GM13976 (cell line): ENCODE measurements around the gene TCN2.

Experiments used
- DNase-seq: peaks from one replicate; pipeline ENCODE4 v3.0.0; 2012; ENCODE audit warnings: low spot score
- CTCF ChIP-seq: IDR thresholded peaks from 2 replicates; pipeline ENCODE4 v1.5.1; 2012; ENCODE audit warnings: borderline replicate concordance, mild to moderate bottlenecking; ENCODE audit not compliant: insufficient read depth; ENCODE audit errors: extremely low read depth, missing control alignments, control extremely low read depth
- in situ Hi-C: fragments of 300-500 bp; cut with MboI; formaldehyde crosslinking; loops from one replicate; pipeline ENCODE4 v1.12.0; 2022; ENCODE audit warnings: low sequenced_read_pairs, mixed read lengths, inconsistent platforms; ENCODE audit not compliant: unreplicated experiment

TCN2 gene

DNA sequence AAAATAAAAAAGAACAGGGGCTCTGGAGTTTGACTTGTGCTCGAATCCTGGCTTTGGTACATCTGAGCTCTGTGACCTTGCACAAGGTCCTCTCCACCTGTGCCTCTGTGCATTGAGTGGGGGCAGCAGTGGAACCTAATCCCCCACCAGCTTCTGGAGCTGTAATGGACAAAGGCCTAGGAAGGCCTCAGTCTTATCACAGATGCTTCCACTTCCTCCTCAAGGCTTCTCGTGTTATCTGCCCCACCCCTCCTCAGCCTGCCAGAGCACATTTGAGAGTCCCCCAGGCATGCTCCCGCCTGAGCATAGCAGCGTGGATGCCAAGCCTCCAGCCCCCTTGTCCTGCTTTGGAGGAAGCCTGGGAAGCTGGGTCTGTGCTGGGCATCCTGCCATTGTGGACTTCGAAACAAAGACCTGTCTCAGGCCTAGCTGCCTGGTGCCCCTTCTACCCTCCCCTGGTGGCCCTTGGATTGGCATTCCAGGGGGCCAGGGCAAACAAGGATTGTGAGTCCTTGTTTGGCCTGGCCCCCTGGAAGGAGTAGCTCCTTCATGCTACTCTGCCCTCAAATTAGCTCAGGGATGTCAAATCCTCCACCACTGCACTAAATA, 43.6 kb downstream of the TCN2 start:
- in situ Hi-C loops: no loop called here
- DNase-seq: no peak
- no peak for TF ChIP-seq CTCF

DNA sequence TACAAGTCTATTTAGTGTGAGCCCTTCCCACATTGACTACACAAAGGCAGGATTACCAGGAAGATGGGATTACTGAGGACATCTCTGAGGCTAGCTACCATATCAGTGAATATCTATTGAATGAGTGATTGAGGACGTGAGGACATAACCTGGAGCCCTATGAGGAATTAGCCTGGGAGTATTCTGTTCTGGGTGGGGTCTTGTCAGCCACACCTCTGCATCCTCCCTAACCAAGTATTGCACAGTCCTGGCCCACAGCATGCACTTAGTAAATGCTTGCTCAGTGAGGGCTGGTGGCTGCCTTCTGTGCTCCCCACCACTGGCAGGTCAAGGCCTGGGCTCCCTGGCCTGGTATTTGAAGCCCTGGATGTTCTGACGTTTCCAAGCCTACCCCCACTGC, 45.9 kb downstream of the TCN2 start:
- TF ChIP-seq CTCF: no peak
- in situ Hi-C loops: no loop called here
- DNase-seq: no peak

DNA sequence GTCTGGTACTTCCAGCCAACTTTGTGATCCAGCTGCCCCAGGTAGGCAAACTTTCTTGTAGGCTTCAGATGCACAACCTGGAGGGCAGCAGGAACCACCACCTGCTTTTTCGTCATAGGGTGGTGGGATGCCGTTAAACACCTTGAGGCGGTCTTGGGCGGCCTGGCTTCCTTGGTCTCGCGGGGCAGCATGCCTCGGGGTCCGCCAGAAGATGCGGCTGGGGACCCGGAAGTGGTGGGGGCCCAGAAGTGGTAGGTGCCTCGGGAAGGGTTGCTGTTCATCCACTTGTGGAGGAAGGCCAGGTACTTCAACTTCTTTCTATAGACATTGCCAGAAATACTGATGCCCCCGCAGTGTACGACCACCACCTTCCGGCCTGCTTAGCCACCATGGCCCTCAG, 47.4 kb downstream of the TCN2 start:
- in situ Hi-C loops: no loop called here
- DNase-seq: no peak
- no peak for TF ChIP-seq CTCF

DNA sequence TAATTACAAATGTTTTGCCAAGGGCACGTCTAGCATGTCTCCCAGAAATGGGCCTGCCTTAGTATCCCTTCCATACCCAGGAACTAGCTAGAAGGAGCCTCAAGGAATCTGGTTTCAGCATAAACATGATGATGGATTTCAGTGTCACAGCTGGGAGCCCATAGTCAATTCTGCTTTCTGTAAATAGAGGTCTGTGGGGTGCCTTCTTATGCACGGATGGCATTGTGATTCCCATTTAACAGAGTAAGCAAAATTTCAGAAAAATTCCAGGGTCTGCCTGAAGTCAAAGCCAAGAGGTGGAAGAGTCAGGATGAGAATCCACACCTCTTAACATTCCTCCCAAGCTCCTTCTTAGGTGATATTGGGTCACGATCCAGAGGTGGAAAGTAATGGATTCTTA, 48.6 kb downstream of the TCN2 start:
- DNase-seq: no peak
- in situ Hi-C loops: no loop called here

DNA sequence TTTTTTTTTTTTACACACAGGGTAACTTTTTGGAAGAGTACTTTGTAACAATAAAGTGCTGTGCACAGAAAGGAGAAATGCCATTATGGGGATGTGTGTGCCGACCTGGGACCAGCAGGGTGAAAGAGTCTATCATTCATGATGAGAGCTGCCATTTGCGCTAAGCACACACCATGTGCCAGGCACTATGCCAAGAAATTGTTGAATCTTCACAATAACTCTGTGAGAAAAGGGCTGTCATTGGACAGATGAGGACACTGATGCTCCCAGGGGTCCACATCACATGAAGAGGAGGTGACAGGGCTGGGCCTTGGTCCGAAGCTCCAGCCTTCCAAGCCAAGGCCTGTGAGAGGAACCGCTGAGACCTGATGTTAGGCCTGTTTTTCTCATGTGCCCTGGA, 55.1 kb downstream of the TCN2 start:
- DNase-seq: no peak
- no peak for TF ChIP-seq CTCF
- in situ Hi-C loops: no loop called here

More for the DNA sequence above, 48.6 kb downstream of the TCN2 start:
- no peak for TF ChIP-seq CTCF

DNA sequence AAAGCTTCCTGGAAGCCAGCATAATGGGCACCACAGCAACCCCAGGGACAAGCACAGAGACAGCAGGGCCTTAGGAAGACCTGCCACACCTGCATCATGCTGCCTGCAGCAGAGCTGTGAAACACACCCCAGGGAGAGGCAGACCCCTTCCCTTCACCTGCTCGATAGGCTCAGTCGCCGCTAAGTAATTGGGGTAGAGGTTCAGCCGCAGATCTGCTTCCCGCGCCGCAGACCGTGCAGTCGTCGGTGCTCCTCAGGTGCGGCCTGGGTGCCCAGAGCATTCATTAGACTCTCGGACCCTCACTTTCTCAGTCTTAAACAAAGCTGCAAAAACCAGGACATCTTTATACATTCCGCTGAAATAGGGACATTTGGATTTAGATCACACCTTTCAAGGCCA, 57.8 kb downstream of the TCN2 start:
- in situ Hi-C loops: no loop called here
- no peak for DNase-seq
- no peak for TF ChIP-seq CTCF
